Stimulated activated CD8-positive, alpha-beta memory T cell treated with anti-CD3 and anti-CD28 coated beads, Interleukin-15, amount 100 ng/mL, for 4 hours (primary cell): ENCODE results near the gene TTLL11.

Experiments used
- DNase-seq, 2 donors: peaks; one replicate each; pipeline ENCODE4 v3.0.0-alpha.2; 2020; ENCODE audit warnings: low read depth in 2 of 2

The TTLL11 gene

GRCh38 chr9:122092611-122093506, at the start of gene TTLL11:
Gene TTLL11 (minus strand): TSS chr9:122093308. CDS start chr9:122093148, 160 bp downstream.
- DNase-seq: peak; percentile 90 to 94

- no peak for DNase-seq
Measured at GRCh38 chr9:122141671-122142070, 48.6 kb upstream of the TTLL11 start.

GRCh38 chr9:122140368-122141193, 47.5 kb upstream of the TTLL11 start:
- no peak for DNase-seq

- DNase-seq: no peak
Measured at GRCh38 chr9:122138560-122139268, 45.6 kb upstream of the TTLL11 start.

- DNase-seq: no peak
Measured at GRCh38 chr9:122135529-122135859, 42.4 kb upstream of the TTLL11 start.

GRCh38 chr9:122134822-122135528, 41.9 kb upstream of the TTLL11 start:
- no peak for DNase-seq

DNA sequence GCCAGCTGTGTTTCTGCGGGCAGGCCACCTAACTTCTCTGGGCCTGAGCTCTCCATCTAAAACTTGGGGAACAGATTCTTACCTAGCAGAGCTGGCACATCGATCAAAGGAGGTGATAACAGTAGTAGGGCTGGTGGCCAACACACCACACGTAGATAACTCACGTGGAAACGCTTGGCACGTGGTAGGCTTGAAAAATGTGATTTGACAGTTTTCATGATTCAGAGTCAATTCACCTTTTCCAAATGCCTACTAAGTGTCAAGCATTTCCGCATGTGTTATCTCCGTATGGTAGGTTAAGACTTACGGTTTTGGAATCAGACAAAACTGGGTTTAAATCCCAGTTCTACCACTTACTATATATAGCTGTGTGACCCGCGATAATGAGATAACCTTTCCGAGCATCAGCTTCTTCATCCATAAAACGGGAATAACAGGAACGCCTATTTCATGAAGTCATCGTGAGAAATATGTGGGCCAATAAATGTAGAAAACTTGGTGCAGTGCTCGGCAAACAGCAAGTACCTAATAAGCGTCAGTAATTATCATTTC, 41.0 kb upstream of the TTLL11 start:
- DNase-seq: no peak

- no peak for DNase-seq
Measured at GRCh38 chr9:122133263-122133983, 40.3 kb upstream of the TTLL11 start.

DNA sequence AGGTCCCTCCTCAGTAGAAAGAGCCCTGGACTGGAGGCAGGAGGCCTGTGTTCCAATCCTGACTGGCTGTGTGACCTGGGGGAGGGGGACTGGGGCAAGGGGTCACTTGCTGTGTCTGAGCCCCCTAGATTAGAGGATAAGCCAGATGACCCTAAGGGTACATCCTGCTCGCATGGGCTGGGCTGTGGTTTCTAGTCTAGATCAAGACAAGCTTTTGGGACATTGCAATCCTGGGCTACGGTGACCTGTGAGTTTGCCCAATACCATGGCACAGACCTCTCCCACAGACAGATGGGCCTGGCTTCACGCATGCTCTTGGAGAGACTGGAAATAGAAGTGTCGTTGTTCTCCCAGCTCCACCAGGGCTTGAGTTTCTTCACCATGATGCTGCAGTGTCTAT, 39.4 kb upstream of the TTLL11 start:
- no peak for DNase-seq

GRCh38 chr9:122131401-122132001, 38.4 kb upstream of the TTLL11 start:
- DNase-seq: no peak

- no peak for DNase-seq
Measured at GRCh38 chr9:122130837-122131236, 37.7 kb upstream of the TTLL11 start.

- no peak for DNase-seq
Measured at GRCh38 chr9:122129969-122130368, 36.9 kb upstream of the TTLL11 start.

- no peak for DNase-seq
Measured at GRCh38 chr9:122128969-122129343, 35.8 kb upstream of the TTLL11 start.

DNA sequence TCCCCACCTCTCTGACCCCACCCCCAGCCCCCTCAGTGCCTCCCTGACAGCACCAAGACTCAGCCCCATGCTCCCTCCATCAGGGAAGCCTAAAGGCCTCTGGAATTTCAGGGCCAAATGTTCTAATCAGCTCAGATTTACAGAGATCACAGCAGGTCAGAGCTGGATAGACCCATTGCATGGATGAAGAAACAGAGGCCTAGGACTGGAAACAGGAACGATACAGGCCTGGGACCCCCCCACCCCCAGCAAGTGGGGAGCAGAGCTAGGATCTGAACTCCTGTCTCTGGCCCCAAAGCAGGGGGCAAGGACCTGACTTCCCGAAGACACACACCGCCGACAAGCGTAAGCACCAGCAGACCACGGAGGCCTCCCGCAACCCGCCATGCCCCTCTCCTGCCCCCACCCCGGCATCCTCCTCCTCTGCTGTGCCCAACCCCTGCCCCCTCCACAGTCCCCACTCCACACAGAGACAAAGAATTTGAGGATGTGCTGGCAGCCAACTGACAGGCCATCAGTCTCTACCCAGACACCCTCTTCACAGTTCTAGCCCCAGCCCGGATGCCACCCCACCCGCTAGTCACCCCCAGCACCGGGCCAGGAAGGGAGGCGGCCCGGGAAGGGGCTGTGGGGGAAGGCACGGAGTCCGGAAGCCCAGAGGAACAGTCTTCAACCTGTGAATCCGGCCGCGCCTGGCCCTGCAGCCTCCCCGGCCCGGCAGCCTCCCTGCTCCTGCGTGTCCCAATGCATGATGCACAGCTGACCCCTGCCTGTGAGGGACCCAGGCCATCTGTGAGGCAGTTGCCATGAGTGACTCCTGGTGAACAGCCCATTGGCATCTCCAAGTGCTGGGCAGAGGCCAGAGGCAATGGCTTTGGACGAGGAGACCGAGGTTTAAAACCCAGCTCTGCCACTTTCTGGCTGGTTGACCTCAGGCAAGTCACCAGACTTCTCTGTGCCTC, 35.2 kb upstream of the TTLL11 start:
- DNase-seq: no peak

GRCh38 chr9:122127396-122127798, 34.3 kb upstream of the TTLL11 start:
- DNase-seq: no peak

GRCh38 chr9:122126331-122127261, 33.5 kb upstream of the TTLL11 start:
- DNase-seq: no peak

- DNase-seq: no peak
Measured at GRCh38 chr9:122125509-122126330, 32.6 kb upstream of the TTLL11 start.
